Measurements from ENCODE around the gene C9orf152. TPM values are rescaled to one million over a fixed set of nuclear protein-coding genes. Genes with fewer than 3 reads are reported as not detected.

Gene C9orf152
- polyA plus RNA-seq, 1 donor from 2014 or later: not detected

- Histone ChIP-seq H3K4me3 (ENCODE audit: low read length) (no peak overlapping the region), H3K9me2 (ENCODE audit: insufficient read depth, low read length) (no peaks in the 10 kb centered on the region), H2AFZ (ENCODE audit: low read depth, low read length) (no peak overlapping the region), H3K79me2 (replicated peaks; ENCODE audit: insufficient read depth, low read length) (no peaks in the 10 kb centered on the region), H3K27me3 (ENCODE audit: insufficient read depth, low read depth, low read length) (no peaks in the 10 kb centered on the region), H3K9ac (ENCODE audit: low read length) (no peak overlapping the region), H3K9me3 (ENCODE audit: low read length) (no peaks in the 10 kb centered on the region), H4K20me1 (ENCODE audit: insufficient read depth) (no peaks in the 10 kb centered on the region), H3F3A (ENCODE audit: insufficient read depth, low read length, poor library complexity, severe bottlenecking) (no peaks in the 10 kb centered on the region), H3K27ac (ENCODE audit: low read length) (no peak overlapping the region), H3K36me3 (ENCODE audit: insufficient read depth, low read length) (no peaks in the 10 kb centered on the region), H3K4me2 (ENCODE audit: low read length) (no peak overlapping the region)
- TF ChIP-seq SMC3 (conservative IDR thresholded peaks at IDR 0.05; ENCODE audit: poor library complexity): no peak
- TF ChIP-seq EZH2 (IDR thresholded peaks at IDR 0.05; ENCODE audit: borderline replicate concordance, insufficient read depth, low read length, poor library complexity, severe bottlenecking): no peak
Measured at GRCh38 chr9:110189559-110190320, 18.2 kb downstream of the C9orf152 start.

GRCh38 chr9:110188991-110189390 lies 19.0 kb downstream of the C9orf152 start:
- H3K4me2 ChIP-seq (ENCODE audit: low read length): no peak overlapping the region
- no peaks in the 10 kb centered on the region for H3K36me3 ChIP-seq (ENCODE audit: insufficient read depth, low read length)
- no peaks in the 10 kb centered on the region for H3K79me2 ChIP-seq (replicated peaks; ENCODE audit: insufficient read depth, low read length)
- H4K20me1 ChIP-seq (ENCODE audit: insufficient read depth): no peaks in the 10 kb centered on the region
- H3K9ac ChIP-seq (ENCODE audit: low read length): no peak overlapping the region
- no peaks in the 10 kb centered on the region for H3K9me2 ChIP-seq (ENCODE audit: insufficient read depth, low read length)
- no peaks in the 10 kb centered on the region for H3K9me3 ChIP-seq (ENCODE audit: low read length)
- H3F3A ChIP-seq (ENCODE audit: insufficient read depth, low read length, poor library complexity, severe bottlenecking): no peaks in the 10 kb centered on the region
- no peak overlapping the region for H3K4me3 ChIP-seq (ENCODE audit: low read length)
- no peak overlapping the region for H2AFZ ChIP-seq (ENCODE audit: low read depth, low read length)
- no peak for TF ChIP-seq RAD21 (conservative IDR thresholded peaks at IDR 0.05)
- no peak for TF ChIP-seq SMC3 (conservative IDR thresholded peaks at IDR 0.05; ENCODE audit: poor library complexity)
- TF ChIP-seq EZH2 (IDR thresholded peaks at IDR 0.05; ENCODE audit: borderline replicate concordance, insufficient read depth, low read length, poor library complexity, severe bottlenecking): no peak
- TF ChIP-seq EP300 (conservative IDR thresholded peaks at IDR 0.05; ENCODE audit: poor library complexity, severe bottlenecking): no peak
- no peak overlapping the region for H3K27ac ChIP-seq (ENCODE audit: low read length)
- no peaks in the 10 kb centered on the region for H3K27me3 ChIP-seq (ENCODE audit: insufficient read depth, low read depth, low read length)

DNA sequence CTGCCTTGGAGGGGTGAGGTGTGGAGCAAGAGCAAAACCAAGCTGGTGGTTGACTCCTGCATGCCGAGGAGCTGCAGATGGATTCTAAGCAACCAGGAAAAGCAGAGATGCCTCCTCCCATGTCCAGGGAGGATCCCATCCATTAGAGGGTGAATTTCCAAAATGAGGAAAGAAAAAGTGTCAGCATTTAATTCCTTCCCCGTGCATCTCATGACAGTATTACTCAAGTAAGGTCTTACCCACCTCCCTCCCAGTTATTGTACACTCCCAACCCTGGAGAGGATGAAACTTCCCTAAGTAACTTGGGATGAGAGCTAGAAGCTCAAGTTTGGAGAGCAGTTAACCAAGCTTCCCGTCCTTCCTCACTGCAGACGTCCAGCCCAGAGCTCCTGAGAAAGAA lies 19.9 kb downstream of the C9orf152 start:
- H3K27me3 ChIP-seq (ENCODE audit: insufficient read depth, low read depth, low read length): no peaks in the 10 kb centered on the region
- no peak overlapping the region for H3K4me3 ChIP-seq (ENCODE audit: low read length)
- no peaks in the 10 kb centered on the region for H4K20me1 ChIP-seq (ENCODE audit: insufficient read depth)
- no peak overlapping the region for H3K9ac ChIP-seq (ENCODE audit: low read length)
- H3K9me2 ChIP-seq (ENCODE audit: insufficient read depth, low read length): no peaks in the 10 kb centered on the region
- no peak overlapping the region for H3K27ac ChIP-seq (ENCODE audit: low read length)
- H3K9me3 ChIP-seq (ENCODE audit: low read length): no peaks in the 10 kb centered on the region
- H3K36me3 ChIP-seq (ENCODE audit: insufficient read depth, low read length): no peaks in the 10 kb centered on the region
- H2AFZ ChIP-seq (ENCODE audit: low read depth, low read length): no peak overlapping the region
- TF ChIP-seq EZH2 (IDR thresholded peaks at IDR 0.05; ENCODE audit: borderline replicate concordance, insufficient read depth, low read length, poor library complexity, severe bottlenecking) (no peak), MXI1 (conservative IDR thresholded peaks at IDR 0.05; ENCODE audit: poor library complexity, severe bottlenecking) (no peak), POLR2AphosphoS5 (IDR thresholded peaks at IDR 0.05) (no peak), TAF1 (IDR thresholded peaks at IDR 0.05; ENCODE audit: low read depth) (no peak), SMC3 (conservative IDR thresholded peaks at IDR 0.05; ENCODE audit: poor library complexity) (no peak), RAD21 (conservative IDR thresholded peaks at IDR 0.05) (no peak), REST (IDR thresholded peaks at IDR 0.05; ENCODE audit: borderline replicate concordance) (no peak), EP300 (conservative IDR thresholded peaks at IDR 0.05; ENCODE audit: poor library complexity, severe bottlenecking) (no peak)
- TF ChIP-seq, protein P1, sequence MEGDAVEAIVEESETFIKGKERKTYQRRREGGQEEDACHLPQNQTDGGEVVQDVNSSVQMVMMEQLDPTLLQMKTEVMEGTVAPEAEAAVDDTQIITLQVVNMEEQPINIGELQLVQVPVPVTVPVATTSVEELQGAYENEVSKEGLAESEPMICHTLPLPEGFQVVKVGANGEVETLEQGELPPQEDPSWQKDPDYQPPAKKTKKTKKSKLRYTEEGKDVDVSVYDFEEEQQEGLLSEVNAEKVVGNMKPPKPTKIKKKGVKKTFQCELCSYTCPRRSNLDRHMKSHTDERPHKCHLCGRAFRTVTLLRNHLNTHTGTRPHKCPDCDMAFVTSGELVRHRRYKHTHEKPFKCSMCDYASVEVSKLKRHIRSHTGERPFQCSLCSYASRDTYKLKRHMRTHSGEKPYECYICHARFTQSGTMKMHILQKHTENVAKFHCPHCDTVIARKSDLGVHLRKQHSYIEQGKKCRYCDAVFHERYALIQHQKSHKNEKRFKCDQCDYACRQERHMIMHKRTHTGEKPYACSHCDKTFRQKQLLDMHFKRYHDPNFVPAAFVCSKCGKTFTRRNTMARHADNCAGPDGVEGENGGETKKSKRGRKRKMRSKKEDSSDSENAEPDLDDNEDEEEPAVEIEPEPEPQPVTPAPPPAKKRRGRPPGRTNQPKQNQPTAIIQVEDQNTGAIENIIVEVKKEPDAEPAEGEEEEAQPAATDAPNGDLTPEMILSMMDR (IDR thresholded peaks at IDR 0.05; ENCODE audit: poor library complexity, severe bottlenecking): no peak
- no peaks in the 10 kb centered on the region for H3K79me2 ChIP-seq (replicated peaks; ENCODE audit: insufficient read depth, low read length)
- no peak overlapping the region for H3K4me2 ChIP-seq (ENCODE audit: low read length)
- no peaks in the 10 kb centered on the region for H3F3A ChIP-seq (ENCODE audit: insufficient read depth, low read length, poor library complexity, severe bottlenecking)
